ENCODE measurements around the gene GABBR1. TPM values are rescaled to one million over a fixed set of nuclear protein-coding genes. Genes with fewer than 3 reads are reported as not detected.

The GABBR1 gene
- polyA plus RNA-seq, 1 experiment = 16.3 TPM

DNA sequence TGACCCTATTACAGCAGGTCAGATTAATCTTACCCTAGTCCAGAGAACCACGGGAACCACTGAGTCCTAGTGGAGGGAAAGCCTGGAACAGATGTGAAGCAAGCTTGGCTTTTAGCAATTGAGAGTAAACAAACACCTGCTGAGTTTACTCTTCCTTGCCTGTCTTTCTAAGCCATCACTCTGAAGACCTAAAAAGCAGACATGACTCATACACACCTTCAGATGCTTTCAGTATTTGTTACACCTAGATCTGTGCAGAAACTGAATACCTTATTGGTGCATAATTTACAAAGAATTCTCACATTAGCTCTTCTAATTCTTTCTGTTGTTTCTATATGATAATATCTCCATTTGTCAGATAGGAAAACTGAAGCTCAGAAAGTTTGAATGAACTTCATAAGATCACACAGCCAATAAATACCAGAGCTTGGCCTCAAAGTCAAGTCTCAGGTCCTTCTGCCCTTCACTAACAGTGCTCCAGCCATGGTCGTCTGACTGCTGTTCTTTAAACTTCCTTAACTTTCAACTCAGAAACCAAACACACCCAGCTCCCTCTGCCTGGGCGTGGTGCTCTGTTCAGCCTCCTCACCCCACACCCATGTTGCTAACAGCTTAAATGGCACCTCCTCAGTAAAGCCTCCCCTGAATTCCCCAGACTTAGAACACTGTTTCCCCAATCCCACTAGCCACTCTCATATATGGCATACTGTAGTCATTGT is 8.6 kb upstream of the GABBR1 start:
- ChIA-PET CTCF (interaction anchor here (1.0 to 6.9 kb wide), 4 partner anchors 11 to 61 kb away, joined by 3 to 81 read pairs (median 4); no protein-coding TSS in a partner anchor), POLR2A (no interaction called here)
- Histone ChIP-seq H3K36me3 (ENCODE audit: control insufficient read depth, insufficient read depth, low read length) (no peaks in the 10 kb centered on the region), H3K4me3 (ENCODE audit: low read depth, low read length) (no peak overlapping the region), H3K27me3 (ENCODE audit: control insufficient read depth, insufficient read depth, low read length) (0 out of 2 replicates have a peak, but pooled peaks cover 2% of the 10 kb centered on the region)
- no peak for TF ChIP-seq CTCF (IDR thresholded peaks at IDR 0.05; ENCODE audit: insufficient read depth, low read depth, low read length)
- no peak for DNase-seq (ENCODE audit: low read depth)

GRCh38 chr6:29637247-29637646 is 4.3 kb upstream of the GABBR1 start:
- DNase-seq (ENCODE audit: low read depth) = no peak
- no peaks in the 10 kb centered on the region; the same call in 1 of the 2 replicates for H3K27me3 ChIP-seq (ENCODE audit: control insufficient read depth, insufficient read depth, low read length)
- no peak for TF ChIP-seq CTCF (IDR thresholded peaks at IDR 0.05; ENCODE audit: insufficient read depth, low read depth, low read length)
- POLR2A ChIA-PET = no interaction called here
- CTCF ChIA-PET = interaction anchor here (6.9 kb wide), 1 partner anchor 15 kb away, joined by 81 read pairs; no protein-coding TSS in a partner anchor
- H3K4me3 ChIP-seq (ENCODE audit: low read depth, low read length) = no peak overlapping the region
- no peaks in the 10 kb centered on the region for H3K36me3 ChIP-seq (ENCODE audit: control insufficient read depth, insufficient read depth, low read length)

DNA sequence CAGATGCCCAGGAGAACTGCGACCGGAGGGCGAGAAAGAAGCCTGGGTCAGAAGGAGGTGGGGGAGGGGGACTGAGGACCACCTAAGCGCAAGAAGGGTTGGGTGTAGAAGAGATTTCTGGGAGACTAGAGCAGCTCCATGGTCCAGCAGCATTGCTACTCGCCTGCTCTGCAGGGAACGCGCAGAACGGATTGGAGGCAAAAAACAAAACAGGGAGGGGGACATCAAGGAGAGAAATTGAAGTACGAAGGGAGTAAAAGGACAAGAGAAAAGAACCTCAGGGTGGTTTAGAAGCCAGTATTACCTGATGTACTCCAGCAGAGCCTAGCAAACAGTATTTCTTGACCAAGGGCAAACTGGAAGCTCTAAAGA is 537 bp upstream of the GABBR1 start:
- CTCF ChIA-PET = interaction anchor here (0.8 to 2.9 kb wide), 6 partner anchors 9 to 120 kb away, joined by 3 to 22 read pairs (median 9); no protein-coding TSS in a partner anchor
- no peaks in the 10 kb centered on the region; the same call in 1 of the 2 replicates for H3K27me3 ChIP-seq (ENCODE audit: control insufficient read depth, insufficient read depth, low read length)
- POLR2A ChIA-PET = interaction anchor here (0.6 to 1.4 kb wide), 2 partner anchors 16 to 579 kb away, joined by 6 to 10 read pairs; no protein-coding TSS in a partner anchor
- peak overlapping the region; percentile 80 for H3K4me3 ChIP-seq (ENCODE audit: low read depth, low read length)
- TF ChIP-seq CTCF (IDR thresholded peaks at IDR 0.05; ENCODE audit: insufficient read depth, low read depth, low read length) = no peak
- no peaks in the 10 kb centered on the region for H3K36me3 ChIP-seq (ENCODE audit: control insufficient read depth, insufficient read depth, low read length)
- no peak for DNase-seq (ENCODE audit: low read depth)

- DNase-seq (ENCODE audit: low read depth) = no peak
- H3K36me3 ChIP-seq (ENCODE audit: control insufficient read depth, insufficient read depth, low read length) = no peaks in the 10 kb centered on the region
- POLR2A ChIA-PET = interaction anchor here (0.6 to 1.4 kb wide), 2 partner anchors 16 to 18 kb away, joined by 4 to 6 read pairs; no protein-coding TSS in a partner anchor
- TF ChIP-seq CTCF (IDR thresholded peaks at IDR 0.05; ENCODE audit: insufficient read depth, low read depth, low read length) = no peak
- CTCF ChIA-PET = interaction anchor here (0.7 to 2.9 kb wide), 7 partner anchors 7 to 22 kb away, joined by 3 to 22 read pairs (median 4); no protein-coding TSS in a partner anchor
- peak overlapping the region; percentile 80 for H3K4me3 ChIP-seq (ENCODE audit: low read depth, low read length)
- H3K27me3 ChIP-seq (ENCODE audit: control insufficient read depth, insufficient read depth, low read length) = no peaks in the 10 kb centered on the region; the same call in 1 of the 2 replicates
These were observed 887 bp downstream of the GABBR1 start for GRCh38 chr6:29631860-29632731.

Measured in BJ (cell line).